OCI-LY3 (cell line): ENCODE measurements around the gene KRTAP5-11.

Experiments used
- CTCF ChIP-seq: fragments of 200-600, 300-600 bp; sonication (generic); IDR thresholded peaks from 2 replicates; pipeline ENCODE4 v1.5.1; 2014; ENCODE audit warnings: antibody characterized with exemption, low read length, low read depth
- EZH2phosphoT487 ChIP-seq: fragments of 200-600 bp; shearing (Covaris generic); IDR thresholded peaks from 2 replicates; pipeline ENCODE4 v1.6.1; 2018; ENCODE audit warnings: antibody characterized with exemption, mixed run types, low read depth

- TF ChIP-seq CTCF (no peak), EZH2phosphoT487 (no peak)
These were observed 23.7 kb downstream of the KRTAP5-11 start for GRCh38 chr11:71558996-71559395.
